ENCODE results near the gene BOLA2B.
"Not testable (repeated sequence)": the region's sequence is repeated elsewhere in the genome, so short reads cannot be mapped to it uniquely, and the experiment has no call there.

BOLA2B gene

DNA sequence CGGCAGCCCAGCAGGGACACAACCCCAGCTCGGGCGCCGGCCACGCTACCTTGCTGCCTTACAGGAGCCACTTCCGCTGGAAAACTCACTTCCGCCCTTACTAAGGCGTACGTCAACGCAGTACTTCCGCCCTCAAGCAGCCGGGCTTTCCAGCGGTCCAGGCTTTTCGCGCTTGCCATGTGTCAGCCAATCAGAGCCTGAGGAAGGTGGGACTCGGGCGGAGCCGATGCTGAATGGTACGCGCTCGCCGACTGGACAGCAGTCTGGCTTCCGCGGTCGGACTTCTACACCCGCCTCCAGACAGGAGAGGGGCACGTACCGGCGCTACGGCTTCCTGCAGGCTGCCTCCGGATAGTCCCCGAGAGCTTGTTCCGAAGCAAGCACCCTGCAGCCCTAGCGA is at the start of gene BOLA2B, which contains the start of gene SLX1A:
TSS of gene BOLA2B (minus strand) at position 52 of the 400 bp plus-strand sequence. CDS start 71 bp downstream, outside the sequence.
TSS of gene SLX1A (plus strand) at position 261 of the 400 bp plus-strand sequence. CDS start 210 bp downstream, outside the sequence.
- DNase-seq (ENCODE audit: low read depth) = not testable (repeated sequence)

DNA sequence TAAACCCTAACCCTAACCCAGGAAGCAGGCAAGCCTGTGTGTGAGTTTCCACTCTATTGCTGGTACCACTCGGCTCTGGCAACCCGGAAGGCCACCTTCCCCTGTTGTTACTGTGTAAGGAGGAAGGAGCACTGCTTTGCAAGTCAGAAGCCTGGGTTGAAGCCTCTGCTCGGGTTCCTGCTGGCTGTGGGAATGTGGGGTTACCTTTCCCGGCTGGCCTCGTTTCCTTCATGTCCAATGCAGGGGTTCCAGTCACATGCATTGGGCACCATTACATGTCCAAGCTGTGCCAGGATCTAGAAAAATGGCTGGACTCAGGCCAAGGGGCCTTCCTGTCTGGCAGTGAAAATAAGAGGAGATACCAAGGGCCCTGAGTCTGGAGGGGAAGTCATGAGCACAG is 23.6 kb upstream of the BOLA2B start:
- not testable (repeated sequence) for DNase-seq (ENCODE audit: low read depth)

DNA sequence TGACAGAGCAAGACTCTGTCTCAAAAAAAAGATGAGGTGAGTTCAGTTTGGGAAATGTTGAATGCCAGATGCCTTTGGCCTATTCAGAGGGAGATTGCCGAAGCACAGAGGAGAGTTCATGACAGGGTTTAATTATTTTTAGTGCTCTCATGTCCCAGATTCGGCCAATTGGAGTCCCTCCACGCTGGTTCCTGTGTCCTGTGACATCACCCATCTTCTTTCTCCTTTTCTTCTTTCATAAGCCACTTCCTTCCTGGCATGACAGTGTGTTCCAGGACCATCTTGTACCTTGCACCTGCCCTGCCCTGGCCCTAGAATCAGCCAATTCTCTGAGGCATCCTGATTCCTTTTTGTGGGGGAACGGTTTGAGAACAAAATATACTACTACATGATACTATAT is 17.9 kb upstream of the BOLA2B start:
- not testable (repeated sequence) for DNase-seq (ENCODE audit: low read depth)

DNA sequence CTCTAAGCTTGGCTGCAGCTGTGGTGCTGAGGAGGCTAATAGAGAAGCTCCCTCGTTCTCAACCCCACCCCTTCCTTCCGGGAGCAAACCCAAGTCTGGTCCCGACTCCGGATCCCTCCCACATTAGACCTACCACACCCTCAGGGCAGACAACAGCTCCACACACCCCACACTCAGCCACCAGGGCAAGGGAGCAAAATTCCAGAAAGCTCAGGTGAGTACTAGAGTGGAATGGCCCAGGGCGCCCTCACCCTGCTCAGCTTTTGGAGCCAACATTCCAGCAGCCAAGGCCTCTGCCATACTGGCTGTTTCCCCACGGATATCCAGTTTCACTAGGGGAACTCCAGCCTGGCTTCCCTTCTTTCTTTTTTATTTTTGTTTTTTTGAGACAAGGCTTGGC is 15.6 kb upstream of the BOLA2B start:
- not testable (repeated sequence) for DNase-seq (ENCODE audit: low read depth)

GRCh38 chr16:30207063-30207704 is 13.7 kb upstream of the BOLA2B start:
- not testable (repeated sequence) for DNase-seq (ENCODE audit: low read depth)

DNA sequence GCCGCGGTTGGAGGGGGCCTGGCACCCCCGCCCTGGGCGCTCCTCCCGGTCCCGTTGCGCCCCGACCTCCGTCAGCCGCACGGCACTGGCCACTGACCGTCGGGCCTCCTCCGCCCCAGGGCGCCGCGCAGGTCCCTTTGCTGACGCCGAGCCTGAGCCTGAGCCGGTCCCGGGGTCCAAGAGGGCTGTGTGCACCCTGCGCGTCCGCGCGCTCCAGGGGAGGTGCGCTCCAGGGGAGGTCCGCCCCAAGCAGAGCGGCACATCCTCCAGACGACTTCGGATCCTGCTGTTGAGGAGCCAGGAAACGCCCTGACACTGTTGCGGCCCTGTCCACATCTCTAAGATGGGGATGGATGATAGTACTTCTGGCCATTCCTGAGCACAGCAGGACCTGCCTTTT is 12.8 kb upstream of the BOLA2B start:
- DNase-seq (ENCODE audit: low read depth) = not testable (repeated sequence)

- not testable (repeated sequence) for DNase-seq (ENCODE audit: low read depth)
Observed at GRCh38 chr16:30205541-30206236, 12.2 kb upstream of the BOLA2B start.

DNA sequence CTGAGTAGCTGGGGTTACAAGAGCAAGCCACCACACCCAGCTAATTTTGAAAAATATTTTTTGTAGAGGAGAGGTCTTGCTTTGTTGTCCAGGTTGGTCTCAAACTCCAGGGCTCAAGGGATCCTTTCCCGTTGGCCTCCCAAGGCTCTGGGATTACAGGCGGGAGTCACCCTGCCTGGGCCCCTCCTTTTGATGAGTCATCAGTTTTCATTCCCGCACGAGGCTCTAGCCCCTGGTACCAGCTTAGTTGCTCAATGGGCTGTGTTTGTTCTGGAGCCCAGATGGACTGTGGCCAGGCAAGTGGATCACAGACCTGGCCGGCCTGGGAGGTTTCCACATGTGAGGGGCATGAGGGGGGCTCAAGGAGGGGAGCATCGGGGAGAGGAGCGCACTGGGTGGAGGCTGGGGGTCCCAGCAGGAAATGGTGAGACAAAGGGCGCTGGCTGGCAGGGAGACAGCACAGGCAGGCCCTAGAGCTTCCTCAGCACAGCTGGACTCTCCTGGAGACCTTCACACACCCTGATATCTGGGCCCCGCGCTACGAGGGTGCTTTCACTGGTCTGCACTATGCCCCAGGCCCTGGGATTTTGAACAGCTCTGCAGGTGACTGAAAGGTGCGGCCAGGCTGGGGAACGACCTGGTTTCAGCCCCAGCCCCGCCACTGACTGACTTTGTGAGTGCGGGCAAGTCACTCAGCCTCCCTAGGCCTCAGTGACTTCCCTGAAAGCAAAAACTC is 6.3 kb upstream of the BOLA2B start:
- DNase-seq (ENCODE audit: low read depth) = not testable (repeated sequence)

DNA sequence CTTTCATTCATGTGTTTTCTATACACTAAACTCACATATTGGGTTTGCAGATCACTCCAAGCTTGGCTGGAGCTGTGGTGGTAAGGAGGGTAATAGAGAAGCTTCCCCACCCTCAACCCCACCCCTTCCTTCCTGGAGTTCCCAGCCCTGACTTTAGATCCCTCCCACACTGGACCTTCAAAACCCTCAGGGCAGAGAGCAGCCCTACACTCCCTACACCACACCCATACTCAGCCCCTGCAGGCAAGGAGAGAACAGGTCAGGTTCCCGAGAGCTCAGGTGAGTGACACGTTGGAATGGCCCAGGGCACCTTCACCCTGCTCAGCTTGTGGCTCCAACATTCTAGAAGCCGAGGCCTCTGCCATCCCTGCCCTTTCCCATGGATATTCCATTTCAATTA is 5.6 kb upstream of the BOLA2B start, which contains the start of gene SULT1A3:
TSS of gene SULT1A3 (plus strand) at position 207 of the 400 bp plus-strand sequence. CDS start 1,474 bp downstream, outside the sequence.
- not testable (repeated sequence) for DNase-seq (ENCODE audit: low read depth)

- DNase-seq (ENCODE audit: low read depth) = not testable (repeated sequence)
Observed at GRCh38 chr16:30197001-30197400, 3.5 kb upstream of the BOLA2B start.

DNA sequence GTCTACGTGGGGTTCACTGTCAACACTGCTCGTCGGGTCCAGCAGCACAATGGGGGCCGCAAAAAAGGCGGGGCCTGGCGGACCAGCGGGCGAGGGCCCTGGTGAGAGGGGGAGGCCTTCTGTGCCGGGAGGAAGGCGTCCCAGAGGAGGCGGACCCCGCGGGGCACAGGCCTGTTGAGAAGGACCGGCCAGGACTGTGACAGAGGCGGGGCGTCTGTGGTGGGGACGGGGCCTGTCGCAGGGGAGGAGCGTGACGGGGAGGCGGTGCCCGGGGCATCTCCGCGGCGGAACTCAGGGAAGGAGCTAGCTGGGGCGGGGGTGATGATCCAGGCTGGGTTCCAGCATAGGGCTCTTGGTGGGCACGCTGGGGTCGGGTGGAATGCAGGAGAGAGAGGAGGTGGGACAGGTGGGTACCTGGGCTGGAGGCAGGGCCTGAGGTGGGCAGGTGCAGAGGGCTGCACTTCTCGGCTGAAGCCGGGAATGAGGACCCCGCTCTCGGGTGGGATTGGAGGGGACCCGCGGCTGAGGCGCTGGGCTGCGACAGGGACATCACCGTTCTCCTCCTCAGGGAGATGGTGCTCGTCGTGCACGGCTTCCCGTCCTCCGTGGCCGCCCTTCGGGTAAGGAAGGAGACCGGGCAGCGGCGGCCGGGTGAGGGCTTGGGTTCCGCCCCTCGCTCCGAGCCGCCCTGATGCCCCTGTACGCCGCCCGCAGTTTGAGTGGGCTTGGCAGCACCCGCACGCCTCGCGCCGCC is 883 bp upstream of the BOLA2B start:
- not testable (repeated sequence) for DNase-seq (ENCODE audit: low read depth)

- DNase-seq (ENCODE audit: low read depth) = not testable (repeated sequence)
Observed at GRCh38 chr16:30193098-30193497, 368 bp downstream of the BOLA2B start.

DNA sequence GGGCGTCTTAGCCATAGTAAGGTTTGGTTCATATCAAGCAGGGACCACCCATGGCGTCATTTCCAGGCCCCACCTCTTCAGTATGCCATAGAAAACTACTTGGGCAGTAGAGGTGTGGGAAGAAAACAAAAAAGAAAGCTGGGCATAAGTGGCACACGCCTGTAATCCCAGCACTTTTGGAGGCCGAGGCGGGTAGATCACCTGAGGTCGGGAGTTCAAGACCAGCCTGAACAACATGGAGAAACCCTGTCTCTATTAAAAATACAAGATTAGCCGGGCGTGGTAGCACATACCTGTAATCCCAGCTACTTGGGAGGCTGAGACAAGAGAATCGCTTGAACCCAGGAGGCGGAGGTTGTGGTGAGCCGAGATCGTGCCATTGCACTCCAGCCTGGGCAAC is 2.3 kb downstream of the BOLA2B start:
- DNase-seq (ENCODE audit: low read depth) = not testable (repeated sequence)

GRCh38 chr16:30187971-30188561 is 5.4 kb downstream of the BOLA2B start:
- DNase-seq (ENCODE audit: low read depth) = no peak

DNA sequence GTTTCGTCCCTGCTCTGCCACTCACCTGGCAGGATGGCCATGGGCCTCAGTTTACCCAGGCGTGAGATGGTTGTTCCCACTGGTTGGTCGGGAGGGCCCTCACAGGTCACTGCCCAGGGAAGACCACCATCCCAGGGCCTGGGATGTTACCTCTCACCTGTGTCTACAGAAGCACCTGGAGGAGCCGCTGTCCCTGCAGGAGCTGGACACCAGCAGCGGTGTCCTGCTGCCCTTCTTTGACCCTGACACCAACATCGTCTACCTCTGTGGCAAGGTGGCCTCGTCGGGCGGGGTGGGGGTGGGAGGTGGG is 6.0 kb downstream of the BOLA2B start:
- no peak for DNase-seq (ENCODE audit: low read depth)

GRCh38 chr16:30186782-30187555 is 6.5 kb downstream of the BOLA2B start:
- peak; percentile 77 for DNase-seq (ENCODE audit: low read depth)

DNA sequence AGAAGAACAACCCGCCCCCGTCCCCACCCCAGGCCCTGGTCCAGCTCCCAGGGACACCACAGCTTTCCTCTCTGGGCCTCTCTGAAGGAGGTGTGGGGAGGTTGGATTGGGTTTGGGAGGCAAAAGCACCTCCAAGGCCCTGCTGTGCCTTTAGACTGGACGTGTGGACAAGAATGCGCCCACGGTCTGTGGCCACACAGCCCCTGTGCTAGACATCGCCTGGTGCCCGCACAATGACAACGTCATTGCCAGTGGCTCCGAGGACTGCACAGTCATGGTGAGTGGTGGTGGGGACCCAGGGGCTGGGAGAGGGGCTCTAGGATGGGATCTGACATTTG is 7.1 kb downstream of the BOLA2B start:
- peak; percentile 19 for DNase-seq (ENCODE audit: low read depth)

GRCh38 chr16:30185683-30186421 is 7.6 kb downstream of the BOLA2B start:
- peak; percentile 76 for DNase-seq (ENCODE audit: low read depth)

DNA sequence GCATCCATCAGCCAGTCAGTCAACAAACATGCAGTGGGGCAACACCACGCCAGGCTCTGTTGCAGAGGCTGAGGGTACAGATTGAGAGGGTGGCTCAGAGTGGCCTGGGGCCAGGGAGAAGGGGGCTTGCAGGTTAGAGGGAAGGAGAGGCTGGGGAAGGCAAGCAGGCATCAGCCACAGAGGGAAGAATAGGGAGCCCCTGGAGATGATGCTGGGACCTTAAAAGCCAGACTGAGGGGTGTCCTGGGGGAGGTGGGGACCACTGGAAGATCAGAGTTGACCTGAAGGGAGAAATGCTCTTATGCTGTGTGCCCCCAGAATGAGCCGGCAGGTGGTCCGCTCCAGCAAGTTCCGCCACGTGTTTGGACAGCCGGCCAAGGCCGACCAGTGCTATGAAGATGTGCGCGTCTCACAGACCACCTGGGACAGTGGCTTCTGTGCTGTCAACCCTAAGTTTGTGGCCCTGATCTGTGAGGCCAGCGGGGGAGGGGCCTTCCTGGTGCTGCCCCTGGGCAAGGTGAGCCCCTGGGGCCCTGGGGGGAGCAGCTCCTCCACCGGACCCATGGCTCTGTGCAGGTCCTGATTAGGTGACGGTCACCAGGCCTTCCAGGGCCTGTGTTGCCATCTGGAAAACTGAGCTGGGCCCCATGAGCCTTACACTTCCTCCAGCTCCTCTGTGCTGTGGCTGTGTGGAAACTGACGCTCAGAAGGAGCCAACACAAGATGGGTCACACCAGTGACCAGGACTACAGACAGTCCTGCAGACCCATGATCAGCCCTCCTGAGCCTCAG is 8.4 kb downstream of the BOLA2B start:
- peak; percentile 29 for DNase-seq (ENCODE audit: low read depth)

Data from stimulated activated CD8-positive, alpha-beta memory T cell treated with anti-CD3 and anti-CD28 coated beads, Interleukin-12 subunit alpha, Interleukin-12 subunit beta, amount 100 ng/mL, for 4 hours (primary cell).